Endothelial cell (in vitro differentiated cells): ENCODE measurements around the gene KRT76. TPM values are rescaled to one million over a fixed set of nuclear protein-coding genes. Genes with fewer than 3 reads are reported as not detected.

Experiments
- DNase-seq: peaks from one replicate; pipeline ENCODE4 v3.0.0; 2021; ENCODE audit warnings: low spot score
- H3K27ac Mint-ChIP-seq: one replicate; pipeline ENCODE4 v1.8.0; 2021; ENCODE audit warnings: mixed read lengths, inconsistent platforms; ENCODE audit not compliant: unreplicated experiment
- H3K27me3 Mint-ChIP-seq: one replicate; pipeline ENCODE4 v1.8.0; 2021; ENCODE audit warnings: mild to moderate bottlenecking, moderate library complexity, mixed read lengths, inconsistent platforms; ENCODE audit not compliant: unreplicated experiment
- H3K36me3 Mint-ChIP-seq: one replicate; pipeline ENCODE4 v1.8.0; 2021; ENCODE audit warnings: mild to moderate bottlenecking, low read depth, mixed read lengths, inconsistent platforms; ENCODE audit not compliant: unreplicated experiment
- H3K4me1 Mint-ChIP-seq: one replicate; pipeline ENCODE4 v1.8.0; 2021; ENCODE audit warnings: mild to moderate bottlenecking, mixed read lengths, inconsistent platforms; ENCODE audit not compliant: unreplicated experiment
- H3K4me3 Mint-ChIP-seq: one replicate; pipeline ENCODE4 v1.8.0; 2021; ENCODE audit warnings: mild to moderate bottlenecking, mixed read lengths, inconsistent platforms; ENCODE audit not compliant: unreplicated experiment
- H3K9me3 Mint-ChIP-seq: one replicate; pipeline ENCODE4 v1.8.0; 2021; ENCODE audit warnings: mixed read lengths, inconsistent platforms; ENCODE audit not compliant: unreplicated experiment
- total RNA-seq: library from RNA; stranded (reverse); fragmentation: NEBNext Ultra II Directional; extraction: Animal tissue kit (Norgen Biotek cat#: 25700); gene quantifications from one replicate; pipeline ENCODE4 v1.2.1, GENCODE V29; 2021; ENCODE audit not compliant: unreplicated experiment
- TF ChIP-seq, protein P1 (sequence below): fragments of 200-600 bp; sonication (generic); IDR thresholded peaks from one replicate; pipeline ENCODE4 v1.5.0; 2021; ENCODE audit warnings: antibody characterized with exemption; ENCODE audit not compliant: unreplicated experiment

The KRT76 gene
- total RNA-seq, 1 donor from 2014 or later = not detected

DNA sequence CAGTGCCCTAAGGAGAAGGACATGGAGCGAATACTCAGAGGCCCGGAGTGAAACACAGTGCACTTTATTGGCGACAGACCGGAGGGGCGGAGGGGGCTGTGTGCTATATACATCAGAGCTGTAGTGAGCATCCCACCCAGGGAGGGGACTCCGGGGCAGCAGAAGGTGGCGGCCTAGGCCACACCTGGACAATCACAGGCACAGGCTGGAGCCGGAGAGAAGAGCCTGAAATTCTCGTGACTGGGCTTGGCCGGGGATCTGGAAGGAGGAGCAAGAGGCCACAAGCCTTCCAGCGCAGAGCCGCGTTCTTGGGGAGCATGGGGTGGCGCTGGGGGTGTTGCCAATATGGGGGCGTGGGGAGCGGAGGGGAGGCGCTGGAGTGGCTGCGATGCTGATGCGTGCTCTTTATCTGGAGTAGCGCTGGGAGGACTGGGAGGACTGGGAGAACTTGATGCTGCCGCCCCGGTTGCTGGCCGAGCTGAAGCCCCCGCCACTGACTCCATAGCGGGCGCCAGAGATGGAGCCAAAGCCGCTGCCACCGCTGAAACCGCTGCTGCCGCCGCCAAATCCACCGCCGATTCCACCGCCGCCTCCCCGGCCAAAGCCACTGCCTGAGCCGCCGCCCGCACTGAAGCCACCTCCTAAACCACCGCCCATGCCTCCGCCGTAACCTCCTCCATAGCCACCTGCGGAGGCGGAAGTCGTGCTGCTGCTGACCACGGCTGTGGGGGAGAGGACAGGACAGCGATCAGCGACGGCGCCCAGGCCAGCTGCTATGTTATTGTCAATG is 12.7 kb upstream of the KRT76 start:
- H3K27me3 Mint-ChIP-seq = peaks cover 8% of the 10 kb centered on the region
- DNase-seq = no peak
- H3K27ac Mint-ChIP-seq = no peak overlapping the region
- H3K36me3 Mint-ChIP-seq = no peaks in the 10 kb centered on the region
- H3K4me1 Mint-ChIP-seq = no peaks in the 10 kb centered on the region
- no peak overlapping the region for H3K4me3 Mint-ChIP-seq
- TF ChIP-seq, protein P1, sequence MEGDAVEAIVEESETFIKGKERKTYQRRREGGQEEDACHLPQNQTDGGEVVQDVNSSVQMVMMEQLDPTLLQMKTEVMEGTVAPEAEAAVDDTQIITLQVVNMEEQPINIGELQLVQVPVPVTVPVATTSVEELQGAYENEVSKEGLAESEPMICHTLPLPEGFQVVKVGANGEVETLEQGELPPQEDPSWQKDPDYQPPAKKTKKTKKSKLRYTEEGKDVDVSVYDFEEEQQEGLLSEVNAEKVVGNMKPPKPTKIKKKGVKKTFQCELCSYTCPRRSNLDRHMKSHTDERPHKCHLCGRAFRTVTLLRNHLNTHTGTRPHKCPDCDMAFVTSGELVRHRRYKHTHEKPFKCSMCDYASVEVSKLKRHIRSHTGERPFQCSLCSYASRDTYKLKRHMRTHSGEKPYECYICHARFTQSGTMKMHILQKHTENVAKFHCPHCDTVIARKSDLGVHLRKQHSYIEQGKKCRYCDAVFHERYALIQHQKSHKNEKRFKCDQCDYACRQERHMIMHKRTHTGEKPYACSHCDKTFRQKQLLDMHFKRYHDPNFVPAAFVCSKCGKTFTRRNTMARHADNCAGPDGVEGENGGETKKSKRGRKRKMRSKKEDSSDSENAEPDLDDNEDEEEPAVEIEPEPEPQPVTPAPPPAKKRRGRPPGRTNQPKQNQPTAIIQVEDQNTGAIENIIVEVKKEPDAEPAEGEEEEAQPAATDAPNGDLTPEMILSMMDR = no peak
- H3K9me3 Mint-ChIP-seq = no peaks in the 10 kb centered on the region

GRCh38 chr12:52788876-52789636 is 11.9 kb upstream of the KRT76 start:
- H3K4me3 Mint-ChIP-seq = no peak overlapping the region
- no peaks in the 10 kb centered on the region for H3K9me3 Mint-ChIP-seq
- no peak for DNase-seq
- H3K4me1 Mint-ChIP-seq = no peaks in the 10 kb centered on the region
- TF ChIP-seq, protein P1 = no peak
- peaks cover 7% of the 10 kb centered on the region for H3K27me3 Mint-ChIP-seq
- H3K36me3 Mint-ChIP-seq = no peaks in the 10 kb centered on the region
- H3K27ac Mint-ChIP-seq = no peak overlapping the region

- Mint-ChIP-seq H3K36me3 (no peaks in the 10 kb centered on the region), H3K27me3 (peaks cover 6% of the 10 kb centered on the region), H3K9me3 (no peaks in the 10 kb centered on the region), H3K4me1 (no peaks in the 10 kb centered on the region), H3K27ac (no peak overlapping the region), H3K4me3 (no peak overlapping the region)
- TF ChIP-seq, protein P1 = no peak
- no peak for DNase-seq
Observed at GRCh38 chr12:52788192-52788875, 11.2 kb upstream of the KRT76 start.

DNA sequence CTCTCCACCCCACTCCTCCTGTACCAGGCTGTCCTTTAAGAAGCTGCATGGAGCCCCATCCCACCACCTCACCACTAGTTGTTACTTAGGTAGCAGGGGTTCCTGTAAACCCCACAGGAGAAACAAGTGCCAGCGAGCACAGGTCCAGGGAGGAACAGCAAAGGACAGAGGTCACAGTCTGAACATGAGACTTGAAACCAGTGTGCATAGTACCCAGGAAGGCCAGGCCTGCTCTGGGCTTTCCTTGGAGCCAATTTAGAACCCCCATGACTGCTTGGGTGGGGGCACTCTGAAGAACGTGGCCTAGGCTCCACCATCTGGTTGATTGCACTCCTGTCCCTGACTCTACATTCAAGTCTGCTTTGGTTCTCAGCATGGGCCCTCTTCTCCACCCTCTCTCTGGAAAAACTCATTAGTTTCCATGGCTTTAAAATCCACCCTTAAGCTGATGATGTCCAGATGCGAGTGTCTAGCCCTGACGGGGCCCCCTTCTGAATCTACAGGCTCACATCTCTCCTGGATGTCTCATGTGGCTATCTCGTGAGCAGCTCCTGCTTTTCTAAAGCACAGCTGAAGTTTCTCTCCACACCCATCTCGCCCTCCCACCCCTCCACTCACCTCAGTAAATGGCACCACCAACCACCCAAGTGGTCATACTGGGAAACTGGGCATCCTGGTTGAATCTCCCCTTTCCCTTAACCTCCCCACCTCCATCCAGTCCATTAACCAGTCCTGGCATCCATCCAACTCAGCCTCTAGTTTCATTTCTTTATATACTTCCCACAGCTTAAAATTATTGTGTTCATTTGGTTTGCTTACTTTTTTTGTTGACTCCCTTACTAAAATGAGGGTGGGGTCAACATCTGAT is 10.4 kb upstream of the KRT76 start:
- Mint-ChIP-seq H3K27ac (no peak overlapping the region), H3K27me3 (peaks cover 6% of the 10 kb centered on the region), H3K4me1 (no peaks in the 10 kb centered on the region), H3K36me3 (no peaks in the 10 kb centered on the region), H3K9me3 (no peaks in the 10 kb centered on the region), H3K4me3 (no peak overlapping the region)
- TF ChIP-seq, protein P1 = no peak
- no peak for DNase-seq
